HL-60 (cell line): Measurements from ENCODE around the gene HSDL2.

Source experiments
- DNase-seq, 2 experiments: peaks; one replicate each; pipeline ENCODE4 v3.0.0-alpha.2; 2010 to 2020; ENCODE audit warnings: low read depth in 1 of 2, low spot score in 1 of 2
- H3K27ac ChIP-seq: fragments of 250-450 bp; sonication (Bioruptor Pico); replicated peaks from 2 replicates; pipeline ENCODE4 v1.5.1; 2020; ENCODE audit warnings: mild to moderate bottlenecking, moderate library complexity
- H3K27me3 ChIP-seq: fragments of 250-450 bp; sonication (Bioruptor Pico); 2 replicates; pipeline ENCODE4 v1.5.1; 2021; ENCODE audit warnings: mild to moderate bottlenecking, moderate library complexity; ENCODE audit not compliant: insufficient read depth, poor library complexity, severe bottlenecking
- H3K4me3 ChIP-seq: replicated peaks from 2 replicates; pipeline ENCODE4 v1.5.1; 2011; ENCODE audit warnings: mild to moderate bottlenecking, control low read depth, low read length; ENCODE audit not compliant: insufficient read depth
- CTCF ChIP-seq: IDR thresholded peaks from one replicate; pipeline ENCODE4 v1.5.1; 2011; ENCODE audit warnings: low read length, control low read depth, inconsistent platforms; ENCODE audit not compliant: insufficient read depth
- GABPA ChIP-seq: IDR thresholded peaks from 2 replicates; pipeline ENCODE4 v1.6.1; 2012; ENCODE audit warnings: low read depth
- POLR2AphosphoS5 ChIP-seq: IDR thresholded peaks from 2 replicates; pipeline ENCODE4 v1.6.1; 2012; ENCODE audit warnings: low read depth
- REST ChIP-seq: IDR thresholded peaks from 2 replicates; pipeline ENCODE4 v1.6.1; 2012; ENCODE audit warnings: low read depth; ENCODE audit not compliant: insufficient replicate concordance
- SPI1 ChIP-seq: IDR thresholded peaks from 2 replicates; pipeline ENCODE4 v1.6.1; 2012; ENCODE audit warnings: low read depth, mild to moderate bottlenecking, borderline replicate concordance

HSDL2 gene

GRCh38 chr9:112396872-112397271, 17.0 kb downstream of the HSDL2 start:
- TF ChIP-seq CTCF (no peak), GABPA (no peak), POLR2AphosphoS5 (no peak), SPI1 (no peak), REST (no peak)
- no peaks in the 10 kb centered on the region for H3K27me3 ChIP-seq
- no peak overlapping the region for H3K27ac ChIP-seq
- no peak overlapping the region for H3K4me3 ChIP-seq
- no peak for DNase-seq

- Histone ChIP-seq H3K4me3 (no peak overlapping the region), H3K27me3 (no peaks in the 10 kb centered on the region), H3K27ac (no peak overlapping the region)
- TF ChIP-seq SPI1 (no peak), REST (no peak), GABPA (no peak), CTCF (no peak), POLR2AphosphoS5 (no peak)
- no peak for DNase-seq
Observed at GRCh38 chr9:112401175-112401815, 21.4 kb downstream of the HSDL2 start.

GRCh38 chr9:112403614-112404201, 23.8 kb downstream of the HSDL2 start:
- no peak for DNase-seq
- TF ChIP-seq POLR2AphosphoS5 (no peak), SPI1 (no peak)
- Histone ChIP-seq H3K27me3 (no peaks in the 10 kb centered on the region), H3K4me3 (no peak overlapping the region), H3K27ac (no peak overlapping the region)

- Histone ChIP-seq H3K27me3 (no peaks in the 10 kb centered on the region), H3K27ac (no peak overlapping the region), H3K4me3 (no peak overlapping the region)
- TF ChIP-seq GABPA, result no peak
- no peak for TF ChIP-seq REST
- TF ChIP-seq SPI1, result no peak
- TF ChIP-seq POLR2AphosphoS5, result no peak
- no peak for TF ChIP-seq CTCF
- DNase-seq, result no peak
Observed at GRCh38 chr9:112404508-112404932, 24.6 kb downstream of the HSDL2 start.
